ENCODE data around the gene DHRSX.

Gene DHRSX

DNA sequence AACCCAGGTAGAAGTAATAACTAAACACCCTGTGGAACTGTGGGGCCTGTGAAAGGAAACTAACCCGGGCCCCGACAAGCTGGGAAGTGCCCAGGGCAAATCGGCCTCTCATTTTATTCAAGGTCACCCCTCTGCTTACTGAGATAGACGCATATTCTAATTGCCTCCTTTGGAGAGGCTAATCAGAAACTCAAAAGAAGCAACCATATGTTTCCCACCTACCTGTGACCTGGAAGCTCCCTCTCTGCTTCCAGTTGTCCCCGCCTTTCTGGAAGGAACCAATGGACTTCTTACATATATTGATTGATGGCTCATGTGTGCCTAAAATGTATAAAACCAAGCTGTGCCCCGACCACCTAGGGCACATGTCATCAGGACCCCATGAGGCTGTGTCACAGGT lies 23.1 kb upstream of the DHRSX start:
- WGBS, 2 donors (ENCODE audit: extremely low coverage in 2 of 2, insufficient read length in 2 of 2, insufficient replicate concordance in 1 of 2): no CpG with 5 or more reads among the region's 6 CpGs
- no peak overlapping the region for H2BK15ac ChIP-seq (ENCODE audit: low read length)
- H4K8ac ChIP-seq (ENCODE audit: low read depth, low read length): no peak overlapping the region

DNA sequence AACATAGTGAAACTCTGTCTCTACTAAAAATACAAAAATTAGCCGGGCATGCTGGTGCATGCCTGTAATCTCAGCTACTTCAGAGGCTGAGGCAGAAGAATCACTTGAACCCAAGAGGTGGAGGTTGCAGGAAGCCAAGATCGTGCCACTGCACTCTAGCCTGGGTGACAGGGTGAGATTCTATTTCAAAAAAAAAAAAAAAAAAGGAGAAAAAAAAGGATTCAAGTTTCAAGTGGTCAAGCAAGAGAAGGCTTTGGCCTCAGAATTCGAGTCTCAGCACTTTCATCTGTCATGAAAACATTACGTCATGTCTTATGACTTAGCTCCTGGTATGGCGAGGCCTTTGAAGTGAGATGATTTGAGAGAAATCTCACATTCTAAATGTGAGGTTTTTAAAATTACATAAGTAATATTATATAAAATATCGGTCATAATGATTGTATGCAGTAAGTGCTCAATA lies 21.2 kb upstream of the DHRSX start:
- no peak overlapping the region for H3K14ac ChIP-seq (ENCODE audit: low read length)
- no peak overlapping the region for H3K18ac ChIP-seq (ENCODE audit: low read length)
- no peak overlapping the region for H2BK15ac ChIP-seq (ENCODE audit: low read length)
- no peaks in the 10 kb centered on the region for H3K36me3 ChIP-seq (replicated peaks in 1 of 2; ENCODE audit: control insufficient read depth in 2 of 2, insufficient read depth in 2 of 2, low read length in 2 of 2)
- H2BK120ac ChIP-seq (ENCODE audit: low read depth, low read length): no peak overlapping the region
- H3K9me3 ChIP-seq (replicated peaks in 1 of 2; ENCODE audit: control insufficient read depth in 2 of 2, insufficient read depth in 1 of 2, low read depth in 1 of 2, low read length in 2 of 2): peaks cover 0 to under 1% of the 10 kb centered on the region in 2 donors
- H2BK12ac ChIP-seq (ENCODE audit: low read length): no peak overlapping the region
- no peak overlapping the region for H3K27ac ChIP-seq (replicated peaks; ENCODE audit: low read length)
- no peak overlapping the region for H3K4me2 ChIP-seq (ENCODE audit: insufficient read depth, low read length, poor library complexity, severe bottlenecking)
- no peak overlapping the region for H3K4ac ChIP-seq (ENCODE audit: low read length)
- no peak overlapping the region for H3K23ac ChIP-seq (ENCODE audit: low read depth, low read length, poor library complexity)
- no peak overlapping the region for H3K9ac ChIP-seq (ENCODE audit: low read depth, low read length, poor library complexity)
- H3K27me3 ChIP-seq (ENCODE audit: control insufficient read depth in 3 of 3, insufficient read depth in 3 of 3, low read depth in 1 of 3, low read length in 3 of 3): no peaks in the 10 kb centered on the region
- no peak overlapping the region for H2BK5ac ChIP-seq (ENCODE audit: low read length)
- no peaks in the 10 kb centered on the region for H3K79me1 ChIP-seq (ENCODE audit: low read depth, low read length)
- no peak overlapping the region for H2AFZ ChIP-seq (ENCODE audit: low read length)
- no peak overlapping the region for H4K8ac ChIP-seq (ENCODE audit: low read depth, low read length)
- H4K91ac ChIP-seq (ENCODE audit: low read depth, low read length, poor library complexity): no peak overlapping the region
- H3K4me1 ChIP-seq (ENCODE audit: control insufficient read depth in 2 of 2, insufficient read depth in 1 of 2, low read depth in 1 of 2, low read length in 2 of 2): peaks cover 0 to 2% of the 10 kb centered on the region in 2 donors
- no peak overlapping the region for H3K4me3 ChIP-seq (ENCODE audit: low read length in 2 of 2)
- H2AK5ac ChIP-seq (ENCODE audit: low read depth, low read length): no peak overlapping the region
- DNase-seq (ENCODE audit: low spot score): no peak
- no CpG with 5 or more reads among the region's 6 CpGs for WGBS, 2 donors (ENCODE audit: extremely low coverage in 2 of 2, insufficient read length in 2 of 2, insufficient replicate concordance in 1 of 2)

More for the DNA sequence above, 23.1 kb upstream of the DHRSX start:
- H4K91ac ChIP-seq (ENCODE audit: low read depth, low read length, poor library complexity): no peak overlapping the region
- H2BK120ac ChIP-seq (ENCODE audit: low read depth, low read length): no peak overlapping the region
- H3K14ac ChIP-seq (ENCODE audit: low read length): no peak overlapping the region
- H3K4me2 ChIP-seq (ENCODE audit: insufficient read depth, low read length, poor library complexity, severe bottlenecking): no peak overlapping the region
- no peak overlapping the region for H2AFZ ChIP-seq (ENCODE audit: low read length)
- no peaks in the 10 kb centered on the region for H3K4me1 ChIP-seq (ENCODE audit: control insufficient read depth in 2 of 2, insufficient read depth in 1 of 2, low read depth in 1 of 2, low read length in 2 of 2)
- H2BK12ac ChIP-seq (ENCODE audit: low read length): no peak overlapping the region
- no peaks in the 10 kb centered on the region for H3K27me3 ChIP-seq (ENCODE audit: control insufficient read depth in 3 of 3, insufficient read depth in 3 of 3, low read depth in 1 of 3, low read length in 3 of 3)
- H3K4ac ChIP-seq (ENCODE audit: low read length): no peak overlapping the region
- H3K23ac ChIP-seq (ENCODE audit: low read depth, low read length, poor library complexity): no peak overlapping the region
- no peak overlapping the region for H3K9ac ChIP-seq (ENCODE audit: low read depth, low read length, poor library complexity)
- no peak overlapping the region for H2BK5ac ChIP-seq (ENCODE audit: low read length)
- H3K36me3 ChIP-seq (replicated peaks in 1 of 2; ENCODE audit: control insufficient read depth in 2 of 2, insufficient read depth in 2 of 2, low read length in 2 of 2): no peaks in the 10 kb centered on the region
- no peak overlapping the region for H3K27ac ChIP-seq (replicated peaks; ENCODE audit: low read length)
- no peak overlapping the region for H2AK5ac ChIP-seq (ENCODE audit: low read depth, low read length)
- peaks cover 0 to 3% of the 10 kb centered on the region in 2 donors for H3K9me3 ChIP-seq (replicated peaks in 1 of 2; ENCODE audit: control insufficient read depth in 2 of 2, insufficient read depth in 1 of 2, low read depth in 1 of 2, low read length in 2 of 2)
- no peak for DNase-seq (ENCODE audit: low spot score)
- no peak overlapping the region for H3K4me3 ChIP-seq (ENCODE audit: low read length in 2 of 2)
- H3K79me1 ChIP-seq (ENCODE audit: low read depth, low read length): no peaks in the 10 kb centered on the region
- H3K18ac ChIP-seq (ENCODE audit: low read length): no peak overlapping the region

DNA sequence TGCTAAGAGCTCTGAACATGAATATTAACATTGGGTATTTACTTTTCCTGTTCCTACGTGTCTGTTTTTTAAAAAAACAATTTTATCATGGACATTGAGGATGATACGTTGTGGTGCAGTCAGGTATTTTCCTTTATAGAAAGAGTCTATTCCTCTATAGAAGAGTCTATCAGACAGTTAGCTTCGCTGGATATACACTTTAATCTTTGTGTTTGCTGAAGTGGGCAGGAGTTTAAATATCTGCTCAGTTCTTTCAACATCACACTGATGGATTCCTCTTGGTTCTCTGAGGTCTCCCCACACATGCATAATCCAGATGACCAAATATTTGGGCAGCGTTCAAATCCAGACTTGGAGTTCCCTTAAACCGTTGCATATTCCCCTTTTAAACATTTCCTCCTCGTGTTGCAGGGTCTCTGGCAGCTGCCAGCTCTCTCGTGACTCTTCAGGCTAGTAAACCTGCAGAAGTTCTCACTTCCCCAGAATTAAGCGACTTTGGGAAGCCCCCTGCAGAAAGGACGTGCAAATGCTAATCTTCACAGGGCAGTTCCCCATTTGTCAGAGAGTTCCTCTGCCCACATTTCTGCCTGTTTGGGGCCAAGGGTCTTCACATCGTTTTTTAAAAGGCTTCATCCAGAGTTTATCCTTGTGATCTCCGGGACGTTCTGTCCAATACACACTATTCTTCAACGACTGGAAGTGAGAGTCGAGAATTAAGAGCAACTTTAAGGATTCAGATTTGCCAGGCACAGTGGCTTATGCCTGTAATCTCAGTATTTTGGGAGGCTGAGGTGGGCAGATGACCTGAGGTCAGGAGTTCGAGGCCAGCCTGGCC lies 20.5 kb upstream of the DHRSX start:
- H4K8ac ChIP-seq (ENCODE audit: low read depth, low read length): no peak overlapping the region
- WGBS, 2 donors (ENCODE audit: extremely low coverage in 2 of 2, insufficient read length in 2 of 2, insufficient replicate concordance in 1 of 2): no CpG with 5 or more reads among the region's 15 CpGs
- H3K14ac ChIP-seq (ENCODE audit: low read length): no peak overlapping the region
- no peaks in the 10 kb centered on the region for H3K79me1 ChIP-seq (ENCODE audit: low read depth, low read length)
- H2BK5ac ChIP-seq (ENCODE audit: low read length): no peak overlapping the region
- no peak overlapping the region for H3K18ac ChIP-seq (ENCODE audit: low read length)
- H3K4ac ChIP-seq (ENCODE audit: low read length): no peak overlapping the region
- H4K91ac ChIP-seq (ENCODE audit: low read depth, low read length, poor library complexity): no peak overlapping the region
- H3K4me2 ChIP-seq (ENCODE audit: insufficient read depth, low read length, poor library complexity, severe bottlenecking): no peak overlapping the region
- H3K36me3 ChIP-seq (replicated peaks in 1 of 2; ENCODE audit: control insufficient read depth in 2 of 2, insufficient read depth in 2 of 2, low read length in 2 of 2): no peaks in the 10 kb centered on the region
- no peak overlapping the region for H3K23ac ChIP-seq (ENCODE audit: low read depth, low read length, poor library complexity)
- H2BK15ac ChIP-seq (ENCODE audit: low read length): no peak overlapping the region
- H3K4me1 ChIP-seq (ENCODE audit: control insufficient read depth in 2 of 2, insufficient read depth in 1 of 2, low read depth in 1 of 2, low read length in 2 of 2): peaks cover 0 to 4% of the 10 kb centered on the region in 2 donors
- no peak overlapping the region for H3K27ac ChIP-seq (replicated peaks; ENCODE audit: low read length)
- no peak overlapping the region for H2AK5ac ChIP-seq (ENCODE audit: low read depth, low read length)
- H2BK12ac ChIP-seq (ENCODE audit: low read length): no peak overlapping the region
- H2AFZ ChIP-seq (ENCODE audit: low read length): no peak overlapping the region
- H3K9ac ChIP-seq (ENCODE audit: low read depth, low read length, poor library complexity): no peak overlapping the region
- H2BK120ac ChIP-seq (ENCODE audit: low read depth, low read length): no peak overlapping the region
- DNase-seq (ENCODE audit: low spot score): no peak
- H3K4me3 ChIP-seq (ENCODE audit: low read length in 2 of 2): no peak overlapping the region
- no peaks in the 10 kb centered on the region for H3K9me3 ChIP-seq (replicated peaks in 1 of 2; ENCODE audit: control insufficient read depth in 2 of 2, insufficient read depth in 1 of 2, low read depth in 1 of 2, low read length in 2 of 2)
- H3K27me3 ChIP-seq (ENCODE audit: control insufficient read depth in 3 of 3, insufficient read depth in 3 of 3, low read depth in 1 of 3, low read length in 3 of 3): no peaks in the 10 kb centered on the region

DNA sequence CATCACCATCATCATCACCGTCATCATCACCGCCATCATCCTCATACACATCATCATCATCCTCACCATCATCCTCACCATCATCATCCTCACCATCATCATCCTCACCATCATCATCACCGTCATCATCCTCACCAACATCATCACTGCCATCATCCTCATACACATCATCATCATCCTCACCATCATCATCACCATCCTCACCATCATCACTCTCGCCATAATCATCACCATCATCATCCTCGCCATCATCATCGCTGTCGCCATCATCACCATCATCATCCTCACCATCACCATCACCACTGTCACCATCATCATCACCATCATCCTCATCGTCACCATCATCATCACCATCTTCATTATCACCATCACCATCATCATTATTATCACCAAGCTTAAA lies 19.8 kb upstream of the DHRSX start:
- H4K91ac ChIP-seq (ENCODE audit: low read depth, low read length, poor library complexity): no peak overlapping the region
- H2BK12ac ChIP-seq (ENCODE audit: low read length): no peak overlapping the region
- H3K36me3 ChIP-seq (replicated peaks in 1 of 2; ENCODE audit: control insufficient read depth in 2 of 2, insufficient read depth in 2 of 2, low read length in 2 of 2): no peaks in the 10 kb centered on the region
- H3K18ac ChIP-seq (ENCODE audit: low read length): no peak overlapping the region
- no peaks in the 10 kb centered on the region for H3K9me3 ChIP-seq (replicated peaks in 1 of 2; ENCODE audit: control insufficient read depth in 2 of 2, insufficient read depth in 1 of 2, low read depth in 1 of 2, low read length in 2 of 2)
- no peak overlapping the region for H2AK5ac ChIP-seq (ENCODE audit: low read depth, low read length)
- no peaks in the 10 kb centered on the region for H3K27me3 ChIP-seq (ENCODE audit: control insufficient read depth in 3 of 3, insufficient read depth in 3 of 3, low read depth in 1 of 3, low read length in 3 of 3)
- H3K14ac ChIP-seq (ENCODE audit: low read length): no peak overlapping the region
- WGBS, 2 donors (ENCODE audit: extremely low coverage in 2 of 2, insufficient read length in 2 of 2, insufficient replicate concordance in 1 of 2): 99 to 100% methylated on average over 3 to 7 of the region's 8 CpGs
- H3K4me3 ChIP-seq (ENCODE audit: low read length in 2 of 2): no peak overlapping the region
- no peak overlapping the region for H2BK15ac ChIP-seq (ENCODE audit: low read length)
- no peak overlapping the region for H3K4me2 ChIP-seq (ENCODE audit: insufficient read depth, low read length, poor library complexity, severe bottlenecking)
- H3K4me1 ChIP-seq (ENCODE audit: control insufficient read depth in 2 of 2, insufficient read depth in 1 of 2, low read depth in 1 of 2, low read length in 2 of 2): peaks cover 0 to 4% of the 10 kb centered on the region in 2 donors
- H4K8ac ChIP-seq (ENCODE audit: low read depth, low read length): no peak overlapping the region
- H2AFZ ChIP-seq (ENCODE audit: low read length): no peak overlapping the region
- DNase-seq (ENCODE audit: low spot score): no peak
- H3K79me1 ChIP-seq (ENCODE audit: low read depth, low read length): no peaks in the 10 kb centered on the region
- H3K9ac ChIP-seq (ENCODE audit: low read depth, low read length, poor library complexity): no peak overlapping the region
- H3K27ac ChIP-seq (replicated peaks; ENCODE audit: low read length): no peak overlapping the region
- H3K23ac ChIP-seq (ENCODE audit: low read depth, low read length, poor library complexity): no peak overlapping the region
- no peak overlapping the region for H2BK120ac ChIP-seq (ENCODE audit: low read depth, low read length)
- no peak overlapping the region for H3K4ac ChIP-seq (ENCODE audit: low read length)
- H2BK5ac ChIP-seq (ENCODE audit: low read length): no peak overlapping the region
